ENCODE data around the gene FBXO10. TPM values are rescaled to one million over a fixed set of nuclear protein-coding genes. Genes with fewer than 3 reads are reported as not detected.

Gene FBXO10
- total and polyA plus RNA-seq, 2 of the 4 experiments (the other 2 are of a cell fraction) = 6.6 to 6.7 TPM

GRCh38 chr9:37563806-37564513 lies 12.2 kb downstream of the FBXO10 start (continued):
- TF ChIP-seq CHD1 (IDR thresholded peaks at IDR 0.05; ENCODE audit: low read depth, low read length) = no peak
- no peak for TF ChIP-seq USF2 (IDR thresholded peaks at IDR 0.05; ENCODE audit: low read depth, low read length)

DNA sequence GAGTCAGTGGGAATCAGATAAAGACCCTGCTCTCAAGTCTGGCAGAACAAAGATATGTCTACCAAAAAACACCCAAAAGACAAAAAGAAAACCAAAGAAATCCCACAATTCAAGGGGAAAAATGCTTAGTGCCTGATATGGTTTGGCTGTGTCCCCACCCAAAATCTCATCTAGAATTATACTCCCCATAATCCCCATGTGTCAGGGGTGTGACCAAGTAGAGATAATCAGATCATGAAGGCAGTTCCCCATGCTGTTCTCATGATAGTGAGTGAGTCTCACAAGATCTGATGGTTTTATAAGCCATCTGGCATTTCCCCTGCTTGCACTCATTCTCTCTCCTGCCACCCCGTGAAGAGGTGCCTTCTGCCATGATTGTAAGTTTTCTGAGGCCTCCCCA lies 13.4 kb downstream of the FBXO10 start:
- Histone ChIP-seq H2BK5ac (ENCODE audit: low read depth, low read length, poor library complexity, severe bottlenecking) (no peak overlapping the region), H3K4me2 (ENCODE audit: low read depth, low read length) (no peak overlapping the region), H3K27ac (ENCODE audit: insufficient read depth, low read length) (no peak overlapping the region), H3K9me3 (ENCODE audit: control insufficient read depth, insufficient read depth, low read length) (no peaks in the 10 kb centered on the region), H2AK9ac (replicated peaks; ENCODE audit: low read depth, low read length, poor library complexity) (no peak overlapping the region), H4K91ac (ENCODE audit: insufficient read depth, low read depth, low read length) (no peak overlapping the region), H4K5ac (ENCODE audit: low read depth, low read length) (no peak overlapping the region), H4K20me1 (ENCODE audit: insufficient read depth, low read length) (no peaks in the 10 kb centered on the region; the same call in 1 of the 2 replicates), H3K9me1 (ENCODE audit: insufficient read depth, low read length) (peaks cover 6% of the 10 kb centered on the region; the same call in 1 of the 2 replicates), H3K4me1 (ENCODE audit: control insufficient read depth, insufficient read depth, low read length) (no peaks in the 10 kb centered on the region), H2BK20ac (ENCODE audit: low read depth, low read length) (no peak overlapping the region), H3K4me3 (ENCODE audit: insufficient read depth, low read depth, low read length) (no peak overlapping the region), H3K27me3 (ENCODE audit: control insufficient read depth, insufficient read depth, low read length) (no peaks in the 10 kb centered on the region), H2BK120ac (ENCODE audit: low read depth, low read length) (no peak overlapping the region), H3K14ac (replicated peaks; ENCODE audit: low read depth, low read length) (no peak overlapping the region), H3K18ac (ENCODE audit: low read depth, low read length) (no peak overlapping the region), H3K56ac (ENCODE audit: extremely low read depth, insufficient read depth, low read length) (no peak overlapping the region), H2AK5ac (ENCODE audit: low read depth, low read length) (no peak overlapping the region), H4K8ac (ENCODE audit: low read depth in 2 of 2, low read length in 2 of 2) (no peak overlapping the region), H3K79me1 (ENCODE audit: low read depth in 1 of 2, low read length in 2 of 2) (peaks cover 14 to 44% of the 10 kb centered on the region in 2 experiments), H2AFZ (replicated peaks; ENCODE audit: low read length, poor library complexity) (no peak overlapping the region), H3K4ac (ENCODE audit: low read depth, low read length) (no peak overlapping the region), H3K36me3 (ENCODE audit: control insufficient read depth, insufficient read depth, low read length) (peaks cover 2% of the 10 kb centered on the region), H2BK15ac (ENCODE audit: low read depth, low read length) (no peak overlapping the region), H3K23ac (ENCODE audit: low read depth, low read length) (no peak overlapping the region), H3K9ac (ENCODE audit: low read depth, low read length) (no peak overlapping the region)
- dilution Hi-C loops (cut with HindIII; ENCODE audit: low sequenced_read_pairs, unreplicated experiment) (no loop called here), in situ Hi-C loops (cut with MboI; ENCODE audit: low sequenced_read_pairs) (no loop called here), intact Hi-C loops (cut with micrococcal nuclease) (no loop called here)
- DNase-seq = no peak
- no TSS peak for BruUV-seq (replicated peaks)
- ATAC-seq (ENCODE audit: low read depth) = no peak
- POLR2A ChIA-PET (ENCODE audit: unreplicated experiment) = no interaction called here
- TF ChIP-seq NFE2L2 (IDR thresholded peaks at IDR 0.05; ENCODE audit: low read depth, low read length) (no peak), CHD1 (IDR thresholded peaks at IDR 0.05; ENCODE audit: low read depth, low read length) (no peak), MAZ (IDR thresholded peaks at IDR 0.05; ENCODE audit: borderline replicate concordance, low read depth, low read length) (no peak), RAD21 (IDR thresholded peaks at IDR 0.05; ENCODE audit: low read length) (no peak), BHLHE40 (IDR thresholded peaks at IDR 0.05; ENCODE audit: low read depth, low read length) (no peak), SMC3 (IDR thresholded peaks at IDR 0.05; ENCODE audit: low read depth, low read length) (no peak), MAFK (IDR thresholded peaks at IDR 0.05; ENCODE audit: low read depth, low read length) (no peak), USF2 (IDR thresholded peaks at IDR 0.05; ENCODE audit: low read depth, low read length) (no peak), CEBPB (IDR thresholded peaks at IDR 0.05; ENCODE audit: low read depth, low read length) (no peak), MXI1 (IDR thresholded peaks at IDR 0.05; ENCODE audit: borderline replicate concordance, low read depth, low read length) (no peak)
- TF ChIP-seq, protein P1, sequence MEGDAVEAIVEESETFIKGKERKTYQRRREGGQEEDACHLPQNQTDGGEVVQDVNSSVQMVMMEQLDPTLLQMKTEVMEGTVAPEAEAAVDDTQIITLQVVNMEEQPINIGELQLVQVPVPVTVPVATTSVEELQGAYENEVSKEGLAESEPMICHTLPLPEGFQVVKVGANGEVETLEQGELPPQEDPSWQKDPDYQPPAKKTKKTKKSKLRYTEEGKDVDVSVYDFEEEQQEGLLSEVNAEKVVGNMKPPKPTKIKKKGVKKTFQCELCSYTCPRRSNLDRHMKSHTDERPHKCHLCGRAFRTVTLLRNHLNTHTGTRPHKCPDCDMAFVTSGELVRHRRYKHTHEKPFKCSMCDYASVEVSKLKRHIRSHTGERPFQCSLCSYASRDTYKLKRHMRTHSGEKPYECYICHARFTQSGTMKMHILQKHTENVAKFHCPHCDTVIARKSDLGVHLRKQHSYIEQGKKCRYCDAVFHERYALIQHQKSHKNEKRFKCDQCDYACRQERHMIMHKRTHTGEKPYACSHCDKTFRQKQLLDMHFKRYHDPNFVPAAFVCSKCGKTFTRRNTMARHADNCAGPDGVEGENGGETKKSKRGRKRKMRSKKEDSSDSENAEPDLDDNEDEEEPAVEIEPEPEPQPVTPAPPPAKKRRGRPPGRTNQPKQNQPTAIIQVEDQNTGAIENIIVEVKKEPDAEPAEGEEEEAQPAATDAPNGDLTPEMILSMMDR (conservative IDR thresholded peaks at IDR 0.05; ENCODE audit: low read depth, low read length) = no peak
- no CpG with 5 or more reads among the region's 1 CpG for WGBS, 2 experiments (ENCODE audit: extremely low coverage in 2 of 2, insufficient read length in 1 of 2)
- CTCF ChIA-PET = interaction anchor here (0.6 kb wide), 1 partner anchor 67 kb away, joined by 3 read pairs; no protein-coding TSS in a partner anchor

Data from IMR-90 (cell line).